GM12891 (cell line): ENCODE measurements around the gene SPACA7.

Experiments used
- DNase-seq: peaks from one replicate; pipeline ENCODE4 v3.0.0; 2011; ENCODE audit warnings: low spot score; ENCODE audit not compliant: insufficient read length
- FAIRE-seq: peaks from 2 replicates; lab custom pipeline; 2011; peaks lifted over from hg19 to GRCh38; lab: Jason Lieb, UNC
- PAX5 ChIP-seq: IDR thresholded peaks from 2 replicates; pipeline ENCODE4 v1.6.1; 2011; ENCODE audit warnings: low read length, moderate library complexity, mild to moderate bottlenecking; ENCODE audit not compliant: insufficient read depth, severe bottlenecking
- POLR2A ChIP-seq: IDR thresholded peaks from 2 replicates; pipeline ENCODE4 v1.6.1; 2011; ENCODE audit warnings: low read depth, low read length, control low read depth
- POLR2AphosphoS5 ChIP-seq: IDR thresholded peaks from 2 replicates; pipeline ENCODE4 v1.6.1; 2011; ENCODE audit warnings: low read depth, low read length, control low read depth
- POU2F2 ChIP-seq: IDR thresholded peaks from 2 replicates; pipeline ENCODE4 v1.6.1; 2011; ENCODE audit warnings: low read depth, mild to moderate bottlenecking, control low read depth, low read length, moderate library complexity
- SPI1 ChIP-seq: IDR thresholded peaks from 2 replicates; pipeline ENCODE4 v1.6.1; 2011; ENCODE audit warnings: low read depth, low read length, control low read depth
- TAF1 ChIP-seq: IDR thresholded peaks from 2 replicates; pipeline ENCODE4 v1.6.1; 2011; ENCODE audit warnings: low read depth, low read length, control low read depth

SPACA7 gene

GRCh38 chr13:112452380-112453206 lies 76.4 kb downstream of the SPACA7 start:
- TF ChIP-seq TAF1: no peak
- TF ChIP-seq POLR2AphosphoS5: no peak
- TF ChIP-seq SPI1: no peak
- TF ChIP-seq PAX5: no peak
- no peak for TF ChIP-seq POU2F2
- TF ChIP-seq POLR2A: no peak
- DNase-seq (no peak), FAIRE-seq (no peak)

DNA sequence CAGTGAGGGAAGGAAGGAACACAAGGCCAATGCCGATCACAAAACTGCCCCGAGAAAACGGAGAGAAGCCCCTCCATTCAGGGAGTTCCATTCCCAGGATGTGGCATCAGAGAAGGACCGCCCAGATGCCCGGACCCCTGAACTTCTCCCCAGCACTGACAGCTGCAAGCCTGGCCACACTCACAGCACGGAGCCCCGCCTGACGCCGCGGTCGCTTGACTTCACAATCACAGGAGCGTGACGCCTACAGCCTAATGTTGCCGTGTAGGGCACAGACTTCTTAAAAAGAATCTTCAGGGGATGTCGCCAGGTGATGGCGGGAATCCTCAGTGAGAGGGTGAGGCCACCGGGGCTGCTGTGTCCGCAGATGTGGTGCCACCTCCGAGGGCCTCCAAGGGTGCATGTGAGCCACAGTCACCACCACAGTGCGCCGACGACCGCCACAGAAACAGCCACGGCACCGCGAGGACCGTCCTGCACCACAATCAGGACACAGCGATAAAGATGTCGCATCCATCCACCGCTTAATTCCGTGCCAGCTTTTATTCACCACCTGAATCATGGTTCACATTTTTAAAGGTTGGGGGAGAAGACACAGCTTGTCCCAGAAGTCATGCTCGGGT lies 77.2 kb downstream of the SPACA7 start:
- no peak for FAIRE-seq
- no peak for TF ChIP-seq PAX5
- no peak for TF ChIP-seq SPI1
- DNase-seq: no peak

DNA sequence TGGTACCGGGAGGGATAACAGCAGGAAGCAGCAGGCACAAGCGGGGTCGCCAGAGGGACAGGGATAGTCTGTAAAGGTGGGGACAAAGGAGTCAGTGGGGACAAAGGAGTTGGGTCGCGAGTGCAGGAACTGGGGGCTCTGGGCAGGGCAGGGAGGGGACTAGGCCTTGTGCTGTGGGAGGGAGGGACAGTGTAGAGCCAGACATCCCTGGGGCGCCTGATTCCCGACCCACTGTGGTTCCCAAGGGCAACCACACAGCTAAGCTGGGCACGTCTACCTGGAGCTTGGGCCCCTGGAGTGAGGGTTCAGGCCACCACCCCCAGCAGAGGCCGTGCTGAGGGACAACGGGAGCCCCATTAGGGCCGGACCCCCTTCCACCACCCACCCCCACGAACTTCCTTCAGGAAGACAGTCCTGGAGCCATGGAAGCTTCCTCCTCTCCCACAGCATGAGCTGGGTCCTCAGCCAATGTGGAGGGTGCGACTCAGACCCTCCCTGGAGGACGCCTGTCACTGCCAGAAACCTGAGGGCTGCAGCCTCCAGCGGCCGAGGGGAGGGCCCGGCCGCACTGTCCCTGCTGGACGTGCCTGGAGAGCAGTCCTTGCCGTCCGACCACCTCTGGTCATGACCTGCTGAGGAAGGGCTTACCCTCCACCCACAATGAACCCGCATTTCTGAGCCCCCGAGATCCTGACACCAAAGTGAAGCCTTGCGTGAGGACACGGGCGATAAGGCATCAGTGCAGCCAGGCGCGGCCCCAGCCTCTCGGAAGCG lies 77.9 kb downstream of the SPACA7 start:
- no peak for FAIRE-seq
- no peak for TF ChIP-seq POU2F2
- no peak for TF ChIP-seq PAX5
- TF ChIP-seq TAF1: no peak
- no peak for TF ChIP-seq SPI1
- no peak for DNase-seq

DNA sequence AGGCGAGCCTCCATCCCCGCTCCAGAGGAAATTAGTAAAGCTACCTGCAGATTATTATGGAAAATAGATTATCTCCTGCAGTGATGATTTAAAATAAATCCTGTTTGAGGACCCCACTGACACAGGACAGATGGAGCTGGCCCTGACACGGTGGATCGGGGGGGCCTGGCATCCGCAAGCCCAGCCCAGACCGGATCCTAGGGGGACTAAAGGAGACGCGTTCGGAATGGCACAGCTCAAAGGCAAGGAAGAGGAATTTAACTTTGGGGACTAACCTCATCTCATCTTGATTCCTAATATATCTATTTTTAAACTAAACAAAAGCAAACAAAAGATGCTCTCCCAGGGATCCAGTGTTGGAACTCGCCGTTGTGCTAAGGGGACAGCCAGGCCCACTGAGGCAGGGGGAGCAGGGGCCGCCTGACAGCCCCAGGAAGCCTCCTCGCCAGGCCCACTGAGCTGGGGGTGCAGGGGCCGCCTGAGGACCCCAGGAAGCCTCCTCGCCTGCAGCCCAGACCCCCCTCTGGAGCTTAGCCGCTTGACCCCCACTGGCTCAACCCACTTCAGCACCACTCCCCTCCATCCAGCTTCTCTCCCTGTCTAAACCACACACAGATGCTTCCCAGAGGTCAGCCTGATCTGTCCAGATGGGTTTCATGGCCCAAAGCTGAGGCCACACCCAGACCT lies 78.6 kb downstream of the SPACA7 start:
- TF ChIP-seq SPI1 (no peak), POU2F2 (no peak), TAF1 (no peak), POLR2A (no peak), PAX5 (no peak), POLR2AphosphoS5 (no peak)
- no peak for FAIRE-seq
- no peak for DNase-seq

- no peak for TF ChIP-seq POLR2A
- no peak for TF ChIP-seq SPI1
- TF ChIP-seq TAF1: no peak
- TF ChIP-seq PAX5: no peak
- TF ChIP-seq POU2F2: no peak
- TF ChIP-seq POLR2AphosphoS5: no peak
- FAIRE-seq: no peak
- no peak for DNase-seq
Observed at GRCh38 chr13:112455476-112456059, 79.4 kb downstream of the SPACA7 start.

DNA sequence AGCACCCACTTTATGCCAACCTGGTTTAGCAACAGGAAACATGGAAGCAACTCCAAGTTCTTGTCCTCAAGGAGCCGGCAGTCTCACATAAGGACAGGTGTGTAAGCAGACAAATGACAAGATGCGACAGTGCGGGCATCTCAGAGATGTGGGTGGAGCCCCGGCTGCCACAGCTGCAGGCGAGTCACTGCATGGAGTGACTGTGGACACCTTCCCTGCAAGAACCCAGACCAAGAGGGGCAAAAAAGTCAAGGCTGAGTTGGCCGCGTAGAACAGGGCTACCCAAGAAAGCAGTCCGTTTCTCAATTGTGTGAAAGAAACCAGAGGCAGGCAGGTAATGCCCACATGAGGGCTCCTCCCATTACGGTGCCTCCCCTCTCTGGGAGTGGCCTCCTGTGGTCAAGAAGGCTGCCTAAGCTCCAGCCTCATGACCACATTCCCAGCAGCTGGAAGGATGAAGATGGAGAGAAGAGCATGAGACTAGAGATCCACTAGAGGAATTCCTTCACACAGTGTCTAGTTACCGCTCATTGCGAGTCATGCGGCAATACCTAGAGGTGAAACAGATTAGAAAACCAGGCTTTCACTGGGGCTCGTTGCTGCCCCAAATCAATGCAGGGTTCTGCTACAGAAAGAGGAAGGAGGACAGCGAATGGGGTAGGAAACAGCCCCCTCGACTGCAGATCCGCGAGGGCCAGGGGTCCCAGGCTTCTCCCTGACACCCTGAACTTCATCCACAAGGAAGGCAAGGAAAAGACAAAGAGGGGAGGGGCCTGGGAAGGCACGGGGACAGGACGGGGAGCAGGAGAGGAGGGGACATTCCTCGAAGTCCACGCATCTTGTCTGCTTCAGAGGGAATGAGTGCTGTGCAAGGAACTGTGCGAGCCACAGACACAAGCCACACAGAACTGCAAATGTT lies 80.2 kb downstream of the SPACA7 start:
- FAIRE-seq (no peak), DNase-seq (no peak)
- TF ChIP-seq PAX5: no peak
- TF ChIP-seq SPI1: no peak
- TF ChIP-seq POU2F2: no peak
- TF ChIP-seq POLR2AphosphoS5: no peak
- no peak for TF ChIP-seq POLR2A

DNA sequence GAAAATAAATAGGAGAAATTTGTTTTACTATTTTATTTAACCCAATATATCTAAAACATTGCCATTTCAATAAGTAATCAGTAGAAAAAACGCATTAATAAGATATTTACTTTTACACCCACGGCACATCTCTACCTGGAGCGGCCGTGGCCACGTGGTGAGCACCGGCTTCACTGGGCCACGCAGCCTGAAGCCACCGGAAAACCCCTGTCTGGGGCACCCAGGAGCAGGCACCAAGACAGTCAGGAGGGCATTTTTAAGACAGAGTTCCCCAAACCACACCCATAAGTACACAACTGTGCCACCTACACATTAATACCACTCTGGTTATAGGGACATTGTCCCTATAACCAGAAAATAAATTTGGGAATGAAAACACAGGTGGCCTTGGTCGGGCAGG lies 80.9 kb downstream of the SPACA7 start:
- TF ChIP-seq TAF1 (no peak), POLR2AphosphoS5 (no peak), SPI1 (no peak)
- FAIRE-seq (no peak), DNase-seq (no peak)

DNA sequence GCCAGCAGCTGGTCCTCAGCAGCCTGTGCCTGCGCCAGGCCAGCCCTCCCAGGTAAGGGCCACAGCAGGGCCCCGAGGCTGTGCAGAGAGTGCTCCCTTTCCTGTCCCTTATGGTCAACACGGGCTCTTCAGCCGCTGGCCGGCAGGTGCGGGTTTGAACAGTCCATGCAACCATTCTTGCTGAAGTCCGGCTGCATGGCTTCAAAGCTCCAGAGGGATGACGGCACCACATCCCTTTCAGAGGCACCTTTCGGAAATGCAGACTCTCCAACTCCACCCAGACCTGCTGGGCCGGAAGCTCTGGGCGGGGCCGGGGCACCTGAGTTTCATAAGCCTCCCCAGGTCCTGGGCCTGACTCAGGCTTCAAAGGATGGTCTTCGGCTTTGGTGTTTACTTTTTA lies 81.3 kb downstream of the SPACA7 start:
- TF ChIP-seq POU2F2 (no peak), PAX5 (no peak), SPI1 (no peak), POLR2A (no peak), TAF1 (no peak), POLR2AphosphoS5 (no peak)
- no peak for DNase-seq
- no peak for FAIRE-seq

GRCh38 chr13:112462408-112462807 lies 86.3 kb downstream of the SPACA7 start:
- DNase-seq (no peak), FAIRE-seq (no peak)
- TF ChIP-seq POLR2A (no peak), PAX5 (no peak), TAF1 (no peak), POLR2AphosphoS5 (no peak), POU2F2 (no peak), SPI1 (no peak)
